Activated naive CD8-positive, alpha-beta T cell (primary cell): ENCODE results near the gene RDH14.

ENCODE experiments used
- H3K27ac Mint-ChIP-seq: one replicate; pipeline ENCODE4 v1.8.0; 2021; ENCODE audit warnings: mixed read lengths
- H3K27me3 Mint-ChIP-seq: one replicate; pipeline ENCODE4 v1.8.0; 2021; ENCODE audit warnings: mixed read lengths
- H3K36me3 Mint-ChIP-seq: one replicate; pipeline ENCODE4 v1.8.0; 2021; ENCODE audit warnings: mixed read lengths
- H3K4me1 Mint-ChIP-seq: one replicate; pipeline ENCODE4 v1.8.0; 2021; ENCODE audit warnings: low read depth, mixed read lengths
- H3K4me3 Mint-ChIP-seq: one replicate; pipeline ENCODE4 v1.8.0; 2021; ENCODE audit warnings: mild to moderate bottlenecking, mixed read lengths
- H3K9me3 Mint-ChIP-seq: one replicate; pipeline ENCODE4 v1.8.0; 2021; ENCODE audit warnings: low read depth, mixed read lengths

The RDH14 gene, protein sequence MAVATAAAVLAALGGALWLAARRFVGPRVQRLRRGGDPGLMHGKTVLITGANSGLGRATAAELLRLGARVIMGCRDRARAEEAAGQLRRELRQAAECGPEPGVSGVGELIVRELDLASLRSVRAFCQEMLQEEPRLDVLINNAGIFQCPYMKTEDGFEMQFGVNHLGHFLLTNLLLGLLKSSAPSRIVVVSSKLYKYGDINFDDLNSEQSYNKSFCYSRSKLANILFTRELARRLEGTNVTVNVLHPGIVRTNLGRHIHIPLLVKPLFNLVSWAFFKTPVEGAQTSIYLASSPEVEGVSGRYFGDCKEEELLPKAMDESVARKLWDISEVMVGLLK

DNA sequence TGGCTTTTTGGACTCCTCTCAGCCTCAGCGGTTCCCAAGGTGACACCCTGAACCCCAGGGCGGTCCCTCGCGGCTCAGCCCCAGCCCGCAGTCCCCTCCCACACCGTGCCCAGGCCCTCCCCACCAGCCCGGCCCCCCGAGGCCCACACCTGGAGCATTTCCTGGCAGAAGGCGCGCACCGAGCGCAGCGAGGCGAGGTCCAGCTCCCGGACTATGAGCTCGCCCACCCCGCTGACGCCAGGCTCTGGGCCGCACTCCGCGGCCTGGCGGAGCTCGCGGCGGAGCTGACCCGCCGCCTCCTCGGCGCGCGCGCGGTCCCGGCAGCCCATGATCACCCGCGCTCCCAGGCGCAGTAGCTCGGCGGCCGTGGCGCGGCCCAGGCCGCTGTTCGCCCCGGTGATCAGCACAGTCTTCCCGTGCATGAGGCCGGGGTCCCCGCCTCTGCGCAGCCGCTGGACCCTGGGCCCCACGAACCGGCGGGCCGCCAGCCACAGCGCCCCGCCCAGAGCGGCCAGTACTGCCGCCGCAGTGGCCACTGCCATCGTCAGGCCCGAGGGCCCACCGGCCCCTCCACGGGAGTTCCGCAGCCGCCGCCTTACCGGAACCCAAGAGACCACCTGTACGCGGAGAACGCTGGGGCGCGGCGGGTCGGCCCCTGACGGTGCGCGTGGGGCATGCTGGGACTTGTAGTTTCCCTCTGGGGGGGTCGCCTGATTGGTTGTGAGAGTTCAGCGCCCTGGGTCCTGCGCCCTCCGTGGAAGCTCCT, at the start of gene RDH14:
Gene RDH14 (minus strand): TSS at position 623 of the 766 bp plus-strand sequence. CDS start 81 bp downstream, at position 542.
- peak within 1 kb of the TSS; percentile 92 for H3K4me3 Mint-ChIP-seq
- peak within 1 kb of the TSS; percentile 89 for H3K27ac Mint-ChIP-seq
- H3K9me3 Mint-ChIP-seq, result peaks cover 5% of the 10 kb centered on the region
- peaks cover 40% of the 10 kb centered on the region for H3K4me1 Mint-ChIP-seq
- no peaks in the 10 kb centered on the region for H3K27me3 Mint-ChIP-seq
- H3K36me3 Mint-ChIP-seq, result peaks cover 26% of the 10 kb centered on the region

DNA sequence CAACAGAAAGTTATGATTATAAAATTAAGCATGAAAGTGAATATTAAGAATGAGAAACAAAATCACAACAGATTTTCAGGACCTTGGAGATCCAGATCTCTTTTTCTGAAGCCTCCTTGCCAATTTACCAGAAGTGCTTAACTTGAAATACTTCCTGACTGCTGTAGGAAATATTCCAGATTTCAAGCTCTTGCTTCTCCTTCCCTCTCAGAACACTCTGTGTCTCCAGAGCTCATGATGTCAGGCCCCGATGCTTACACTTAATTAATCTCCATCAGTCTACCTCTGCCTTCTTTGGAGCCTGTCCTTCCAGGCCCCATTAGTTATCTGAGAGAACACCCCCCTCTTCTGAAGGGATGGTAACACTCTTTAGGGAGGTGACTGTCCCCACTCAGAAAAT, 49.6 kb upstream of the RDH14 start:
- Mint-ChIP-seq H3K4me3 (no peak overlapping the region), H3K27me3 (no peaks in the 10 kb centered on the region), H3K4me1 (peaks cover 2% of the 10 kb centered on the region), H3K9me3 (no peaks in the 10 kb centered on the region), H3K27ac (no peak overlapping the region), H3K36me3 (peaks cover 23% of the 10 kb centered on the region)

GRCh38 chr2:18605115-18605514, 44.7 kb upstream of the RDH14 start:
- Mint-ChIP-seq H3K27me3 (no peaks in the 10 kb centered on the region), H3K4me1 (peaks cover 4% of the 10 kb centered on the region), H3K9me3 (no peaks in the 10 kb centered on the region), H3K4me3 (no peak overlapping the region), H3K36me3 (peaks cover 15% of the 10 kb centered on the region), H3K27ac (no peak overlapping the region)

GRCh38 chr2:18604531-18604885, 44.1 kb upstream of the RDH14 start:
- Mint-ChIP-seq H3K4me3 (no peak overlapping the region), H3K27ac (no peak overlapping the region), H3K27me3 (no peaks in the 10 kb centered on the region), H3K4me1 (peaks cover 4% of the 10 kb centered on the region), H3K36me3 (peaks cover 15% of the 10 kb centered on the region), H3K9me3 (no peaks in the 10 kb centered on the region)

GRCh38 chr2:18603854-18604530, 43.5 kb upstream of the RDH14 start:
- Mint-ChIP-seq H3K27ac (no peak overlapping the region), H3K9me3 (no peaks in the 10 kb centered on the region), H3K36me3 (peaks cover 15% of the 10 kb centered on the region), H3K4me3 (no peak overlapping the region), H3K27me3 (no peaks in the 10 kb centered on the region), H3K4me1 (peaks cover 4% of the 10 kb centered on the region)

DNA sequence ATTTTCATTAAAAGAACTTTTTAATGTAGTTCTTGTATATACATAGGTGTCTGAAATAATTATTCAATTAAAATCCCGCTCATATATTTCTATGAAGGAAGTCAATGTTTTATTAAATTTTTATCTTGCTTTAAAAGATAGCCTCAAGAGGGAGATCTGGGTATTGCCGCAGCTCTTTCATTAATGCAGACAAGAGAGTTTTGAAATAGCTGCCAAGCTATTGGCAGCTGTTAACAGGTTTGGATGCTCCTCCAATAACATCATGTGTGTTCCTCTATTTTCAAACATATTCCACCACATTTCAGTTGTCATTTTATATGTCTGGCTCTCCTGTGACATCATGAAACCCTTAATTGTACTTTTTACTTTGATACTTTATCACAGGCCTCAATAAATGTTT, 41.8 kb upstream of the RDH14 start:
- no peak overlapping the region for H3K4me3 Mint-ChIP-seq
- no peak overlapping the region for H3K27ac Mint-ChIP-seq
- H3K27me3 Mint-ChIP-seq, result no peaks in the 10 kb centered on the region
- no peaks in the 10 kb centered on the region for H3K9me3 Mint-ChIP-seq
- H3K36me3 Mint-ChIP-seq, result peaks cover 14% of the 10 kb centered on the region
- peaks cover 4% of the 10 kb centered on the region for H3K4me1 Mint-ChIP-seq

DNA sequence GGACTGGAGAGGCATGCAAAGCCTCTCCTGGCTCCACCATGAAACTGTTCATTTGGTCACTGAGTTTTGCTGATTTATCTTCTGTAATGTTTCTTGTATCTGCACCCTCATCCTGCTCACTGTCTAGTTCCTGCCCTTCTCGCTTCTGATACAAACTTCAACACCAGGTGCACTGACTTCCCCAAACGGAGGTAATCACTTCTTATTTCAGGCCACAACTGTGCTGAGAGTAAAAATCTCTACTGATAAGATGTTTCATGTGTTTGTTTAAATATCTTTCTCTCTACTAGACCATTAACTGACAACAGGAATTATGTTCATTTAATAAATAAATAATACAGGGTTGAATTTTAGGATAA, 39.8 kb upstream of the RDH14 start:
- H3K36me3 Mint-ChIP-seq, result peaks cover 16% of the 10 kb centered on the region
- H3K27ac Mint-ChIP-seq, result no peak overlapping the region
- peaks cover 2% of the 10 kb centered on the region for H3K4me1 Mint-ChIP-seq
- no peaks in the 10 kb centered on the region for H3K27me3 Mint-ChIP-seq
- H3K9me3 Mint-ChIP-seq, result no peaks in the 10 kb centered on the region
- no peak overlapping the region for H3K4me3 Mint-ChIP-seq

DNA sequence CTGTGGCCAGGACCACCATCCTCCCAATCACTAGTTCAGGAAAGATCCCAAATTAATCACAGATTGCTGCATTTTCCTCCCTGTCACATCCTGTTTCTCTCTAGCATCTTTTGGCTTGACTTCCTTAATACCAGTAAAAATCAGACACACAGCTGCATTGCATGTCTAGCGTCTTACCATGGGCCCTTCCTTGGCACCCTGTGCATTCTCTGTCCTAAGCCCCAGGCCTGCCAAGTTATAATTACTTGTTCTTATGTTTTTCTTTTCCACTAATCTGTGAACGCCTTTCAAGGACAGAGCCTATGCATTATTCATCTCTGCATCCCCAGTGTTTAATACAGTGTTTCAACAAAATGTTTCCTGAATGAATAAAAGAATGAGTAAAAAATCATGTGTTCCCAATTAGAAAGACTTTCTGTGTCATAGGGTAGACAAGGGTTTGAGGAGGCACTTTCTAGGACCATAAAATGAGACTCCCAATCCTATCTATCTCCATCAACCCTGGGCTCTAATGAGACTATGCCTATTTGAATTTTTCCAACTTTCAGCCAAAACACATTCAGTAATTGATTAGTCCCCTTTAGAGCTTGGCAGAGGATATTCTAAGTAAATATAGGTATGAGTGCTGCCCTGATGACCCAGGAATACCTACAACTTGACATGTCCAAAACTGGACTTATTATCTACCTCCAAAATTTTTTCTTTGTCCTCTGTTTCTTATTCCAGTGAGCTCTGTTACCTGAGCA, 39.2 kb upstream of the RDH14 start:
- no peak overlapping the region for H3K4me3 Mint-ChIP-seq
- H3K4me1 Mint-ChIP-seq, result peaks cover 2% of the 10 kb centered on the region
- no peaks in the 10 kb centered on the region for H3K27me3 Mint-ChIP-seq
- H3K9me3 Mint-ChIP-seq, result no peaks in the 10 kb centered on the region
- H3K36me3 Mint-ChIP-seq, result peaks cover 16% of the 10 kb centered on the region
- no peak overlapping the region for H3K27ac Mint-ChIP-seq

DNA sequence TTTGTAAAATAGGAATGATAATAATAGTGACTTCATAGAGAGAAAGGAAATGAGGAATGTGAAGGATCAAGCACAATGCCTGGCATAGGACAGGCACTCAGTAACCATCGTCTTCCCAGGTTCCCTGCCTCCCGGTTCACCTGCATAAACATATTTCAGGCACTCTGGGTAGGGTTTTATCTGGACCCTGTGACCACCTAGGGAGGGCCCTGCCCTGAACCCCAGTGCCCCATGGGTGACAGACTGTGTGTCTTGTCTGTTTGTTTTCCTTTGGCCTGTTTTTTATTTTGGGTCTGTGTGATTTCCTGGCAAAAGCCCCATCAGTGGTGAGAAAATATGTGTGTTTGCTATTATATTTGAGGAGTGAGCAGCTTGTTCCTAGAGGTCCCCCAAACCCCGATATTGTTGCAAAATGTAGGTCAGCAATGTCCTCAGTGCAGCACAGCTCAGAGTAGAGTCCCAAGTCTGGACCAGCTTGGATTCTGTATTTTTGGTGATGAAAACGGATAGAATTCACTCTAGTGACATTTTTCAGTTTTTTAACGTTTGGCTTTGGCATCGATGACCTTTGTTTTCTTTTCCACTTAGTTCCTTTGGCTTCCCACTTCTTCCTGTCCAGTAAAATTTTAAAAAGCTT, 38.5 kb upstream of the RDH14 start:
- H3K27ac Mint-ChIP-seq, result no peak overlapping the region
- H3K4me3 Mint-ChIP-seq, result no peak overlapping the region
- H3K27me3 Mint-ChIP-seq, result no peaks in the 10 kb centered on the region
- peaks cover 19% of the 10 kb centered on the region for H3K36me3 Mint-ChIP-seq
- no peaks in the 10 kb centered on the region for H3K9me3 Mint-ChIP-seq
- no peaks in the 10 kb centered on the region for H3K4me1 Mint-ChIP-seq

GRCh38 chr2:18597618-18598017, 37.2 kb upstream of the RDH14 start:
- no peaks in the 10 kb centered on the region for H3K4me1 Mint-ChIP-seq
- H3K27me3 Mint-ChIP-seq, result no peaks in the 10 kb centered on the region
- H3K4me3 Mint-ChIP-seq, result no peak overlapping the region
- H3K9me3 Mint-ChIP-seq, result no peaks in the 10 kb centered on the region
- no peak overlapping the region for H3K27ac Mint-ChIP-seq
- peaks cover 25% of the 10 kb centered on the region for H3K36me3 Mint-ChIP-seq

GRCh38 chr2:18596993-18597392, 36.5 kb upstream of the RDH14 start:
- no peaks in the 10 kb centered on the region for H3K27me3 Mint-ChIP-seq
- H3K4me3 Mint-ChIP-seq, result no peak overlapping the region
- H3K36me3 Mint-ChIP-seq, result peaks cover 29% of the 10 kb centered on the region
- no peaks in the 10 kb centered on the region for H3K9me3 Mint-ChIP-seq
- H3K27ac Mint-ChIP-seq, result no peak overlapping the region
- H3K4me1 Mint-ChIP-seq, result no peaks in the 10 kb centered on the region

DNA sequence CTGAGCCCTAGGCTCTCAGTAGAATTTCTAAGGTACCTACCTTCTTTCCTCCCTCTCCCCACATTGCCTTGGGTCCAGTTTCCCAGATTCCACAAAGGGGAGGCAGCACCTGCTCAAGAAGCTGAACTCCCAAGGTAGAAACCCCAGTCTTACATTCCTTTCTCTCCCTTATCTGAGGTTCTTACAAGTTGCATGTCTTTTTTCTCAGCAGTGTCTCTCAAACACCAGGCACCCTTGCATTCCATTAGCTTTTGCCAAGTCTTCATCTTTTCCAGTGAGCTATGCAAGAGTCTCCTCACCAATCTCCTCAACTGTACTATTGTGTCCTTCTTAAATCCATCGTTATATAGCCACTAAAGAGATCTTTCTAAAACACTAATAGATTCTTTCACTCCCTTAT, 33.0 kb upstream of the RDH14 start:
- no peak overlapping the region for H3K27ac Mint-ChIP-seq
- H3K36me3 Mint-ChIP-seq, result peaks cover 34% of the 10 kb centered on the region
- H3K4me3 Mint-ChIP-seq, result no peak overlapping the region
- no peaks in the 10 kb centered on the region for H3K27me3 Mint-ChIP-seq
- H3K9me3 Mint-ChIP-seq, result no peaks in the 10 kb centered on the region
- no peaks in the 10 kb centered on the region for H3K4me1 Mint-ChIP-seq

- peaks cover 37% of the 10 kb centered on the region for H3K36me3 Mint-ChIP-seq
- H3K4me3 Mint-ChIP-seq, result no peak overlapping the region
- no peak overlapping the region for H3K27ac Mint-ChIP-seq
- H3K9me3 Mint-ChIP-seq, result no peaks in the 10 kb centered on the region
- no peaks in the 10 kb centered on the region for H3K4me1 Mint-ChIP-seq
- H3K27me3 Mint-ChIP-seq, result no peaks in the 10 kb centered on the region
Observed at GRCh38 chr2:18592372-18592771, 31.9 kb upstream of the RDH14 start.

DNA sequence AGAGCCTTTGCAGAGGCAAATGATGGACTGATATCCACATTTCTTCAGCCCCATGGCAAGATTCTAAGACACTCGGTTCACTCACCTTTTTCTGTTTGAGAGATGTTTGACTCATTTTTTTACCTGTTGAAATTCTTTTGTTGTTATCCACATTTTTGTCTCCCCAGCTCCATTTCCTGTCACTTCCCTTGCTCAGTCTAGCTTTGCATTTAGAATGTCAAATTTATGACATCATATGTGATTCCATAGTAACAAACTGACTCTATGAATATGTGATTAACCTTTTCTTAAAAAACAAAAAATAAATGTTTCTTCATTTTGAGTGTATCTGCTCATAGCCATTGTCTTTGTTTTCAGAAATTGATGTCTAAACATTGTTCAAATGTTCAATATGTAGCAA, 28.9 kb upstream of the RDH14 start, which contains the start of gene NT5C1B:
Gene NT5C1B (minus strand): TSS at position 216 of the 400 bp plus-strand sequence. CDS start 101 bp downstream, at position 115.
- Mint-ChIP-seq H3K36me3 (peaks cover 41% of the 10 kb centered on the region), H3K27ac (no peak within 1 kb of the TSS), H3K4me3 (no peak within 1 kb of the TSS), H3K27me3 (no peaks in the 10 kb centered on the region), H3K9me3 (peaks cover 4% of the 10 kb centered on the region), H3K4me1 (no peaks in the 10 kb centered on the region)
